ENCODE measurements around the gene FKBP1C.

The FKBP1C gene

DNA sequence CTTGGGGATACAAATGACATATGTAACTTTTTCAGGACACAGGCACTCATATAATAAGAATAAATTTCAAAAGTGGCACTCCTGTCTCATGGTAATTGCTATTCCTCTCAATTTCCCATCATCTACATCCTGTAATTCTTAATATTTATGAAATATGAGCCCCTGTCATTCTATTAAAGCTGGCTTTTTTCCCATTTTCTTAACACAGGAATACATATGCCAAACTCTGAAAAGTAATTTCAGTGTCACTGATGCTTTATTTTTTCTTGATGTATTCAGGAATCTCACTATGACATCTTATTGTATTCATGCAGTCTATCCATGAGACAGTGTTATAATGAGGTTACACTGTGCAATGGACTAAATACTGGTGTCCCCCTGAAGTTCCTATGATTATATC lies 24.3 kb upstream of the FKBP1C start:
- Histone ChIP-seq H3K79me2 (ENCODE audit: low read length) (no peaks in the 10 kb centered on the region), H4K20me1 (ENCODE audit: insufficient read depth, low read length) (no peaks in the 10 kb centered on the region), H3K4me3 (ENCODE audit: low read length) (no peak overlapping the region), H3K4me2 (ENCODE audit: low read length) (no peak overlapping the region), H2AFZ (ENCODE audit: low read depth, low read length) (no peak overlapping the region), H3K9ac (ENCODE audit: low read length) (no peak overlapping the region), H3K27me3 (ENCODE audit: low read depth, low read length) (no peaks in the 10 kb centered on the region), H3K9me3 (ENCODE audit: insufficient read depth, low read length) (0 out of 2 replicates have a peak, but pooled peaks cover 3% of the 10 kb centered on the region), H3K4me1 (ENCODE audit: low read length) (no peaks in the 10 kb centered on the region), H3K27ac (ENCODE audit: low read length) (no peak overlapping the region), H3K36me3 (replicated peaks; ENCODE audit: low read depth, low read length) (no peaks in the 10 kb centered on the region)
- TF ChIP-seq EZH2phosphoT487 (IDR thresholded peaks at IDR 0.05; ENCODE audit: low read depth), result no peak
- TF ChIP-seq, protein P1, sequence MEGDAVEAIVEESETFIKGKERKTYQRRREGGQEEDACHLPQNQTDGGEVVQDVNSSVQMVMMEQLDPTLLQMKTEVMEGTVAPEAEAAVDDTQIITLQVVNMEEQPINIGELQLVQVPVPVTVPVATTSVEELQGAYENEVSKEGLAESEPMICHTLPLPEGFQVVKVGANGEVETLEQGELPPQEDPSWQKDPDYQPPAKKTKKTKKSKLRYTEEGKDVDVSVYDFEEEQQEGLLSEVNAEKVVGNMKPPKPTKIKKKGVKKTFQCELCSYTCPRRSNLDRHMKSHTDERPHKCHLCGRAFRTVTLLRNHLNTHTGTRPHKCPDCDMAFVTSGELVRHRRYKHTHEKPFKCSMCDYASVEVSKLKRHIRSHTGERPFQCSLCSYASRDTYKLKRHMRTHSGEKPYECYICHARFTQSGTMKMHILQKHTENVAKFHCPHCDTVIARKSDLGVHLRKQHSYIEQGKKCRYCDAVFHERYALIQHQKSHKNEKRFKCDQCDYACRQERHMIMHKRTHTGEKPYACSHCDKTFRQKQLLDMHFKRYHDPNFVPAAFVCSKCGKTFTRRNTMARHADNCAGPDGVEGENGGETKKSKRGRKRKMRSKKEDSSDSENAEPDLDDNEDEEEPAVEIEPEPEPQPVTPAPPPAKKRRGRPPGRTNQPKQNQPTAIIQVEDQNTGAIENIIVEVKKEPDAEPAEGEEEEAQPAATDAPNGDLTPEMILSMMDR (IDR thresholded peaks at IDR 0.05; ENCODE audit: low read depth, low read length), result no peak

DNA sequence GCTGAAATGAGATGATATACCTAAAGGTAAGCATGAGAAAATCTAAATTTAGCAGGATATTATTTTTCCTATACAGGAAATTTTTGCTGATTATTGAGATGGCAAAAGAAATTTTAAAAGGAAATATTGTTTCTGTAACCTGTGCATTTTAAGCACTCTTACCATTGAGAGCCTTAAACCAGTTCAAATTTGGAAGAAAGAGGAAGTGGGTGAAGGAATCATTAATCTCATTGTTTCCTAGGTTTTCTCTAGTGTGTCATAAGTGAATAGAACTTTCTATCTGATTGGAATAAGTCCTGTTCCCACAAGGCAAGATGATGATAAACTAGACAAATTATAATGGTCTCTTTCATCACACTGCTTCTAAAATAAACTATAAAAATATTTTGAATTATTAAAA lies 22.4 kb upstream of the FKBP1C start:
- Histone ChIP-seq H4K20me1 (ENCODE audit: insufficient read depth, low read length) (no peaks in the 10 kb centered on the region), H3K36me3 (replicated peaks; ENCODE audit: low read depth, low read length) (no peaks in the 10 kb centered on the region), H3K4me2 (ENCODE audit: low read length) (no peak overlapping the region), H2AFZ (ENCODE audit: low read depth, low read length) (no peak overlapping the region), H3K4me1 (ENCODE audit: low read length) (no peaks in the 10 kb centered on the region), H3K79me2 (ENCODE audit: low read length) (no peaks in the 10 kb centered on the region), H3K9ac (ENCODE audit: low read length) (no peak overlapping the region), H3K4me3 (ENCODE audit: low read length) (no peak overlapping the region), H3K27me3 (ENCODE audit: low read depth, low read length) (no peaks in the 10 kb centered on the region), H3K9me3 (ENCODE audit: insufficient read depth, low read length) (0 out of 2 replicates have a peak, but pooled peaks cover 3% of the 10 kb centered on the region), H3K27ac (ENCODE audit: low read length) (no peak overlapping the region)
- no peak for TF ChIP-seq EZH2phosphoT487 (IDR thresholded peaks at IDR 0.05; ENCODE audit: low read depth)

DNA sequence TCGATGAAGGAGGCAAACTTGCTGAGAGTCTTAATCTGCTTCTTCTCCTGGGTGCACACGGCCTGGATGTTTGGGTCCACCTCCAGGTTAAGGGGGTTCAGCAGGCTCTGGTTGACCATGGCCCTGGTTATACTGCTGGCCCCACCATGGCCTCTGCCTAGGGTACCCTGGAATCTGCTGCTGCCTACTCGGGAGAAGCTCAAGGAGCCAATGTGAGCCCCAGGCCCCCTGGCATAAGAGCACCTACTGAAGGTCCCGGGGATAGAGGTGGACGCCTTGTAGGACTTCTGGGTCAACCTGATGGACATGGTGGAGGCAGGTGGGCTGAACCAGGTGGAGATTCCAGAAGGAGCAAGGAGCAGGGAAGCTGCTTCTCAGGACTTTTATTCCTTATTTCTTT lies 17.9 kb upstream of the FKBP1C start:
- TF ChIP-seq, protein P1 (IDR thresholded peaks at IDR 0.05; ENCODE audit: low read depth, low read length), result no peak
- TF ChIP-seq EZH2phosphoT487 (IDR thresholded peaks at IDR 0.05; ENCODE audit: low read depth), result no peak
- Histone ChIP-seq H3K36me3 (replicated peaks; ENCODE audit: low read depth, low read length) (no peaks in the 10 kb centered on the region), H3K79me2 (ENCODE audit: low read length) (no peaks in the 10 kb centered on the region), H3K4me2 (ENCODE audit: low read length) (no peak overlapping the region), H3K4me3 (ENCODE audit: low read length) (no peak overlapping the region), H3K9me3 (ENCODE audit: insufficient read depth, low read length) (no peaks in the 10 kb centered on the region), H3K4me1 (ENCODE audit: low read length) (no peaks in the 10 kb centered on the region), H4K20me1 (ENCODE audit: insufficient read depth, low read length) (no peaks in the 10 kb centered on the region), H3K27ac (ENCODE audit: low read length) (no peak overlapping the region), H3K9ac (ENCODE audit: low read length) (no peak overlapping the region), H3K27me3 (ENCODE audit: low read depth, low read length) (no peaks in the 10 kb centered on the region), H2AFZ (ENCODE audit: low read depth, low read length) (no peak overlapping the region)

DNA sequence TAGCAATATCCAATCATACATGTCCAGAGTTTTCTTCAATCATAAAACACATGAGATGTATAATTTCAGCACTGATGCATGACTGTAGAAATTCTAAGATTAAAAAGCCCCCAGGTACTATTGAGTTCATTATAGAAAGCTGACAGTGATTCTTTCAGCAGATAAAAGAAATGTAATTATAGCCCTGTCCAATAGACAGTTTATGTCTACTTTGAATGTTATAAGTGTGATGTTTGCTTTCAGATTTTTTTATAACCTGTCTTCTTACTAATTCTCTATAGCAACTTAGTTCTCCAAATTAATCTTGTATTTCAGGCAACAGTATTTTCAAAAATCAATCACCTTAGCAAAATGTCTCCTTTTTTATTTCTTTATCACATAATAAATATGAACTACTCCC lies 13.5 kb upstream of the FKBP1C start:
- H3K9me3 ChIP-seq (ENCODE audit: insufficient read depth, low read length), result peaks cover 12% of the 10 kb centered on the region; the same call in 1 of the 2 replicates
- H3K27ac ChIP-seq (ENCODE audit: low read length), result no peak overlapping the region
- no peak overlapping the region for H2AFZ ChIP-seq (ENCODE audit: low read depth, low read length)
- no peaks in the 10 kb centered on the region for H4K20me1 ChIP-seq (ENCODE audit: insufficient read depth, low read length)
- no peak overlapping the region for H3K4me2 ChIP-seq (ENCODE audit: low read length)
- no peaks in the 10 kb centered on the region for H3K36me3 ChIP-seq (replicated peaks; ENCODE audit: low read depth, low read length)
- no peaks in the 10 kb centered on the region for H3K79me2 ChIP-seq (ENCODE audit: low read length)
- no peaks in the 10 kb centered on the region for H3K4me1 ChIP-seq (ENCODE audit: low read length)
- TF ChIP-seq EZH2phosphoT487 (IDR thresholded peaks at IDR 0.05; ENCODE audit: low read depth), result no peak
- TF ChIP-seq, protein P1 (IDR thresholded peaks at IDR 0.05; ENCODE audit: low read depth, low read length), result no peak
- no peak overlapping the region for H3K9ac ChIP-seq (ENCODE audit: low read length)
- no peak overlapping the region for H3K4me3 ChIP-seq (ENCODE audit: low read length)
- H3K27me3 ChIP-seq (ENCODE audit: low read depth, low read length), result no peaks in the 10 kb centered on the region

DNA sequence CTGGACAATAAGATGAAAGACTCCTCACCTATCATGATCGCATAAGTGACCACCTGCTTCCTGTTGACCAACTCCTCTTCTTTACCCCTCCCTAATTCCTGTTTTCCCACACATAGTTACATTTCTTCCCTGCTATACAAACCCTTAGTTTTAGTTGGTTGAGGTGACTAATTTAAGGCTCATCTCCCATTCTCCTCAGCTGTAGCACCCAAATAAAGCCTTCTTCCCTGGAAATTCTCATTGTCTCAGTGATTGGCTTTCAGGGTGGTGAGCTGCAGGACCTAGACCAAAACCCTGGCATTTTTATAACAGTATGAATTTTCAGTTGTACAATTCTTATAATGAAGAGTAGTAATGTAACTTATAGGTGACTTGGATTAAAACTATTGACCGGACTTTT lies 2.1 kb downstream of the FKBP1C start:
- Histone ChIP-seq H3K4me1 (ENCODE audit: low read length) (no peaks in the 10 kb centered on the region), H3K27me3 (ENCODE audit: low read depth, low read length) (no peaks in the 10 kb centered on the region)
- no peak for TF ChIP-seq EZH2phosphoT487 (IDR thresholded peaks at IDR 0.05; ENCODE audit: low read depth)
- TF ChIP-seq, protein P1 (IDR thresholded peaks at IDR 0.05; ENCODE audit: low read depth, low read length), result no peak

More for the DNA sequence above, 2.1 kb downstream of the FKBP1C start:
- Histone ChIP-seq H3K27ac (ENCODE audit: low read length) (no peak overlapping the region), H3K79me2 (ENCODE audit: low read length) (no peaks in the 10 kb centered on the region), H3K9me3 (ENCODE audit: insufficient read depth, low read length) (peaks cover 11% of the 10 kb centered on the region), H2AFZ (ENCODE audit: low read depth, low read length) (no peak overlapping the region), H3K9ac (ENCODE audit: low read length) (no peak overlapping the region), H4K20me1 (ENCODE audit: insufficient read depth, low read length) (no peaks in the 10 kb centered on the region), H3K4me2 (ENCODE audit: low read length) (no peak overlapping the region), H3K4me3 (ENCODE audit: low read length) (no peak overlapping the region), H3K36me3 (replicated peaks; ENCODE audit: low read depth, low read length) (peaks cover 7% of the 10 kb centered on the region)

Data from OCI-LY3 (cell line).